Naive thymus-derived CD8-positive, alpha-beta T cell (primary cell): ENCODE results near the gene IPO13. TPM values are rescaled to one million over a fixed set of nuclear protein-coding genes. Genes with fewer than 3 reads are reported as not detected.

Experiments used
- ATAC-seq, 2 donors: fragments of 150-1000 bp; cut with Tn5 transposase in 1 of 2; sonication (Bioruptor Pico), chemical (Tn5 transposase) in 1 of 2; 1 replicate in 1 of 2; 2 replicates in 1 of 2; pipeline ENCODE4 v1.10.0; 2021; ENCODE audit warnings: mild to moderate bottlenecking in 2 of 2, moderate library complexity in 2 of 2
- POLR2A ChIA-PET: fragments of 350-600 bp; sonication (Branson Sonifier 250); formaldehyde crosslinking; loops from one replicate; lab custom pipeline; 2021; ENCODE audit warnings: antibody characterized with exemption; lab: Charles Lee
- DNase-seq, 10 donors: peaks; one replicate each; pipeline versions ENCODE4 v3.0.0 to v3.0.0-alpha.2; 2020 to 2022
- H3K27ac Mint-ChIP-seq, 10 donors: one replicate each; pipeline ENCODE4 v1.8.0; 2020 to 2022; ENCODE audit warnings: mild to moderate bottlenecking in 10 of 10, mixed read lengths in 10 of 10, moderate library complexity in 4 of 10, inconsistent platforms in 1 of 10
- H3K27me3 Mint-ChIP-seq, 5 donors: one replicate each; pipeline ENCODE4 v1.8.0; 2021 to 2022; ENCODE audit warnings: mixed read lengths in 5 of 5
- H3K36me3 Mint-ChIP-seq, 3 donors: one replicate each; pipeline ENCODE4 v1.8.0; 2020 to 2022; ENCODE audit warnings: mixed read lengths in 3 of 3, mild to moderate bottlenecking in 2 of 3, inconsistent platforms in 1 of 3
- H3K4me1 Mint-ChIP-seq, 4 donors: one replicate each; pipeline ENCODE4 v1.8.0; 2021 to 2022; ENCODE audit warnings: mixed read lengths in 4 of 4
- H3K4me3 Mint-ChIP-seq, 10 donors: one replicate each; pipeline ENCODE4 v1.8.0; 2020 to 2022; ENCODE audit warnings: mild to moderate bottlenecking in 10 of 10, mixed read lengths in 10 of 10, moderate library complexity in 6 of 10, inconsistent platforms in 1 of 10
- H3K9me3 Mint-ChIP-seq, 9 donors: one replicate each; pipeline ENCODE4 v1.8.0; 2020 to 2022; ENCODE audit warnings: mixed read lengths in 9 of 9, mild to moderate bottlenecking in 3 of 9, inconsistent platforms in 1 of 9, moderate library complexity in 1 of 9
- polyA plus RNA-seq, 3 donors: library from polyadenylated mRNA; unstranded; fragments of 300-500 nt; fragmentation: Illumina TruSeq; gene quantifications; one replicate each; pipeline ENCODE4 v1.2.3, GENCODE V29; 2021
- total RNA-seq, 8 experiments: library from RNA in 2 of 8; stranded (reverse) in 2 of 8; gene quantifications; one replicate each; pipeline ENCODE4 v1.2.3 and lab custom pipeline; 2021 to 2026

The IPO13 gene
- total and polyA plus RNA-seq, 5 experiments from 2014 or later, result 13.8 to 24.1 (median 14.5) TPM

- Mint-ChIP-seq H3K27me3 (no peaks in the 10 kb centered on the region), H3K36me3 (no peaks in the 10 kb centered on the region), H3K27ac (peak overlapping the region in 3 of 10 donors; percentile 23 to 57 (median 52)), H3K4me3 (peak overlapping the region in 1 of 10 donors; percentile 19), H3K9me3 (no peaks in the 10 kb centered on the region), H3K4me1 (peaks cover 10 to 25% (median 16%) of the 10 kb centered on the region in 4 donors)
- POLR2A ChIA-PET, result no interaction called here
- DNase-seq (no peak), ATAC-seq (no peak)
These were observed 67.2 kb downstream of the IPO13 start for GRCh38 chr1:44013949-44014348.

- POLR2A ChIA-PET, result no interaction called here
- DNase-seq, result no peak
- Mint-ChIP-seq H3K27ac (peak overlapping the region in 3 of 10 donors; percentile 0 to 50 (median 23)), H3K4me3 (no peak overlapping the region), H3K4me1 (peaks cover 10 to 25% (median 16%) of the 10 kb centered on the region in 4 donors), H3K36me3 (no peaks in the 10 kb centered on the region), H3K27me3 (no peaks in the 10 kb centered on the region), H3K9me3 (no peaks in the 10 kb centered on the region)
- no peak for ATAC-seq
These were observed 67.8 kb downstream of the IPO13 start for GRCh38 chr1:44014365-44015104.

DNA sequence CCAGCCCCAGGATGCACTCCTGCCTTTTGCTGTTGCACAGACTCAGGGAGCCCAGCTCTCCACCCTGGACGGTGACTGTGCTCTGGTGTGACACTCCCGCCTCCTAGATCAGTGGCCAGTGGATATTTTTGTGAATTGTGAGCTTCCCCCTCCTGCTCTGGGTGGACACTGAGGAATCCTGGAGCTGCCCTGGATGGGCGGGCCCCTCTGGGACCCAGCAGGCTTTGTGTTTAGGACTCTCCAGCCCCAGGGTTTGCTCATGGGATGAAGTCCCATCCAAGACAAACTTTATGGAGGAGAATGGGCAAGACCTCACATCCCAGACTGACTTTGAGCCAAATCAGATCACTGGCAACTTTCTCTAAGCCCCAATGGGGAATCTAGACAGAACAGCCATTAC is 68.5 kb downstream of the IPO13 start:
- DNase-seq (no peak), ATAC-seq (no peak)
- Mint-ChIP-seq H3K27me3 (no peaks in the 10 kb centered on the region), H3K4me3 (no peak overlapping the region), H3K36me3 (no peaks in the 10 kb centered on the region), H3K9me3 (no peaks in the 10 kb centered on the region), H3K27ac (peak overlapping the region in 2 of 10 donors; percentile 15 to 67), H3K4me1 (peaks cover 10 to 25% (median 16%) of the 10 kb centered on the region in 4 donors)
- POLR2A ChIA-PET, result no interaction called here

DNA sequence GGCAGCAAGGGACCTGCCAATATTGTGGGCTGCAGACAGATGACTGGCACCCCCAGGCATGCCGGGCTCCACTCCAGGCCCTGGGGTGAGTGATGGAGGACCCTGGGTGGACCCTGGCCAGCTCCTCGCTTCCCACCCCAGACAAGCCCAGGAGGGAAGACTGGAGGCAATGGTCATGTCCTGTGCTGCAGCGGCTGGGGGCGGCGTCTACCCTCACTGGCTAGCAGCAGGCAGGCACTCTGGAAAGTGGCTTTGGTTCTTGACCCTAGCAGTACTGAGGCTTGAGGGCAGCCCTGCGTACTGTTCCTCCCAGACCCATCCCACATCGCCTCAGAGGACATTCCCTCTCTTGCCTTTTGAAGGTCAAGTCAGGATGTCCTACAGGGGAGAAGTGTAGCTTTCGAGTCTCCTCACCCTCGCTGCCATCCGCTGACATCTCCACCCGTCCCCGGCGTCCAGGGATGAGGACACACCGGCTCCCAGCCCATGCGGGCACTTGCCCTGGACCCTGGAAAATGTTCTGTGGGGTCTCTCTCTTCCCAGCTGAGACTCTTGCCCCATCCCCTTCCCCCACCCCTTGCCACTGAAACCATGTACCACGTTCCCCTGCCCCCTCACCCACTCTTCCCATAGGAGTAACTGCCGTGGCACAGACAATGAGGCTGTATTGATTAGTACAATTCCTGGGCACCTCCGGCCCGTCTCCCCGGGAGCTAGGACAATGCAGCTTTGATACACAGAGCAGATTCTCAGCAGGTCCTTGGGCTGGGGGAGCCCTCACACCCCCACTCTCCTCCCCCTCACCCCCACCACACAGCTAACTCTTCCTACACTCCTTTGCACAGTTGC is 69.5 kb downstream of the IPO13 start:
- Mint-ChIP-seq H3K9me3 (no peaks in the 10 kb centered on the region), H3K4me3 (no peak overlapping the region), H3K27me3 (no peaks in the 10 kb centered on the region), H3K27ac (peak overlapping the region in 1 of 10 donors; percentile 9), H3K36me3 (no peaks in the 10 kb centered on the region), H3K4me1 (peaks cover 10 to 25% (median 16%) of the 10 kb centered on the region in 4 donors)
- DNase-seq (no peak), ATAC-seq (no peak)
- POLR2A ChIA-PET, result no interaction called here

DNA sequence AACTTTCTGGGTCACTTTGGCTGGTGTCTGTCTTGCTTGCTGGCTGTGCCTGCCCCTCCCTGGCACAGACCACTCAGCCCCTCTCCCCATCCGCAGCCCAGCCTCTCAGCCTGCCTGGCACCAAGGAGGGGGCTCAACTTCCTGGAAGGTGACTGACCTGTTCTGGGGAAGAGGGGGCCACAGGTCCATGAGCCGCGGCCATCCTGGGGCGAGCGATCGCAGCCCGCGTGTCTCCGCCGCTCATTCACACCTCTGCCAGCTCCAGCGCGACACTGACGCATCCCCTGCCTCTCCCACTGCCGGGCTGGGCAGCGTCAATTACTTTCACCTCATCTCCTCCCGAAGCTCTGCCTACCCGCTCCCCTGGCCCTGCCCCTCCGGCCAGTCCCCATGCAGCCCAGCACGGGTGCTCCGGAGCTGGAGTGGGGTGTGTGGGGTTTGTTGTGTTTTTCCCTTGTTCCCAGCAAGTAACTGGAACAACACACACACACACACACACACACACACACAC is 70.2 kb downstream of the IPO13 start:
- H3K27ac Mint-ChIP-seq, result no peak overlapping the region
- H3K36me3 Mint-ChIP-seq, result no peaks in the 10 kb centered on the region
- H3K27me3 Mint-ChIP-seq, result no peaks in the 10 kb centered on the region
- no peak overlapping the region for H3K4me3 Mint-ChIP-seq
- DNase-seq (no peak), ATAC-seq (no peak)
- peaks cover 10 to 25% (median 16%) of the 10 kb centered on the region in 4 donors for H3K4me1 Mint-ChIP-seq
- POLR2A ChIA-PET, result no interaction called here
- no peaks in the 10 kb centered on the region for H3K9me3 Mint-ChIP-seq

Other genes starting within 250 kb of the IPO13 start
- gene ST3GAL3, start 239.4 kb upstream of the IPO13 start, total RNA-seq, result 10 to 100 TPM; 21.9 to 23.0 TPM
- gene ST3GAL3, start 239.4 kb upstream of the IPO13 start, polyA plus RNA-seq, result 10 to 100 TPM in 1 of 3 donors, 1 to 10 TPM in 2; 7.5 to 10.9 (median 9.9) TPM
- gene ARTN, start 13.1 kb upstream of the IPO13 start, total RNA-seq, result under 1 TPM; 0.25 to 0.96 TPM
- not detected for gene ARTN, start 13.1 kb upstream of the IPO13 start, polyA plus RNA-seq
- gene DPH2, start 23.1 kb downstream of the IPO13 start, total RNA-seq, result 10 to 100 TPM; 34.5 to 37.7 TPM
- 10 to 100 TPM; 30.2 to 40.4 (median 35.7) TPM for gene DPH2, start 23.1 kb downstream of the IPO13 start, polyA plus RNA-seq
- 10 to 100 TPM; 55.8 to 59.6 TPM for gene ATP6V0B, start 28.0 kb downstream of the IPO13 start, total RNA-seq
- gene ATP6V0B, start 28.0 kb downstream of the IPO13 start, polyA plus RNA-seq, result 100 to 1,000 TPM; 149 to 213 (median 166) TPM
- gene B4GALT2, start 32.3 kb downstream of the IPO13 start, total RNA-seq, result under 1 TPM; 0.38 to 0.83 TPM
- gene B4GALT2, start 32.3 kb downstream of the IPO13 start, polyA plus RNA-seq, result under 1 TPM in 2 of 3 donors, not detected in 1; 0.11 to 0.25 TPM
- gene CCDC24, start 44.6 kb downstream of the IPO13 start, total RNA-seq, result 1 to 10 TPM; 1.9 to 2.5 TPM
- gene CCDC24, start 44.6 kb downstream of the IPO13 start, polyA plus RNA-seq, result under 1 TPM in 2 of 3 donors, not detected in 1; 0.29 to 0.61 TPM
- 1 to 10 TPM; 1.7 to 3.4 TPM for gene SLC6A9, start 84.5 kb downstream of the IPO13 start, total RNA-seq
- not detected for gene SLC6A9, start 84.5 kb downstream of the IPO13 start, polyA plus RNA-seq
- not detected for gene KLF17, start 171.9 kb downstream of the IPO13 start, total RNA-seq
- gene KLF17, start 171.9 kb downstream of the IPO13 start, polyA plus RNA-seq, result not detected
- gene KLF18, start 194.7 kb downstream of the IPO13 start, total RNA-seq, result not detected
- not detected for gene KLF18, start 194.7 kb downstream of the IPO13 start, polyA plus RNA-seq